Hepatocyte (in vitro differentiated cells): ENCODE results near the gene CCDC3. TPM values are rescaled to one million over a fixed set of nuclear protein-coding genes. Genes with fewer than 3 reads are reported as not detected.

Experiments used
- DNase-seq: peaks from one replicate; pipeline ENCODE4 v3.0.0-alpha.2; 2016; ENCODE audit warnings: low spot score
- H2AFZ ChIP-seq: fragments of 200-600 bp; sonication (generic); 2 replicates; pipeline ENCODE4 v1.6.0; 2016; ENCODE audit warnings: antibody characterized with exemption, mild to moderate bottlenecking
- H3K27ac ChIP-seq: fragments of 200-600 bp; sonication (generic); 2 replicates; pipeline ENCODE4 v1.5.1; 2016; ENCODE audit warnings: mild to moderate bottlenecking
- H3K27me3 ChIP-seq: fragments of 200-600 bp; sonication (generic); 2 replicates; pipeline ENCODE4 v1.6.1; 2016
- H3K36me3 ChIP-seq: fragments of 200-600 bp; sonication (generic); replicated peaks from 2 replicates; pipeline ENCODE4 v1.5.1; 2016; ENCODE audit warnings: low read depth; ENCODE audit not compliant: insufficient read depth
- H3K4me1 ChIP-seq: fragments of 200-600 bp; sonication (generic); 2 replicates; pipeline ENCODE4 v1.5.1; 2016; ENCODE audit warnings: mild to moderate bottlenecking, moderate library complexity; ENCODE audit not compliant: insufficient read depth
- H3K4me2 ChIP-seq: fragments of 200-600 bp; sonication (generic); 2 replicates; pipeline ENCODE4 v1.6.0; 2016
- H3K4me3 ChIP-seq: fragments of 200-600 bp; sonication (generic); 2 replicates; pipeline ENCODE4 v1.5.1; 2016; ENCODE audit warnings: mild to moderate bottlenecking
- H3K79me2 ChIP-seq: fragments of 200-600 bp; sonication (generic); 2 replicates; pipeline ENCODE4 v1.6.0; 2017; ENCODE audit warnings: mild to moderate bottlenecking
- H3K9me2 ChIP-seq: fragments of 200-600 bp; sonication (generic); replicated peaks from 2 replicates; pipeline ENCODE4 v1.6.0; 2017; ENCODE audit warnings: mild to moderate bottlenecking; ENCODE audit not compliant: insufficient read depth
- H3K9me3 ChIP-seq: fragments of 200-600 bp; sonication (generic); 2 replicates; pipeline ENCODE4 v1.5.1; 2016; ENCODE audit warnings: low read depth, mild to moderate bottlenecking
- H4K20me1 ChIP-seq: fragments of 200-600 bp; sonication (generic); 2 replicates; pipeline ENCODE4 v1.6.0; 2016; ENCODE audit warnings: mild to moderate bottlenecking; ENCODE audit not compliant: insufficient read depth, poor library complexity, severe bottlenecking
- EZH2 ChIP-seq: fragments of 200-600 bp; sonication (generic); IDR thresholded peaks from 2 replicates; pipeline ENCODE4 v1.6.1; 2016; ENCODE audit warnings: antibody characterized with exemption, mild to moderate bottlenecking, borderline replicate concordance
- EZH2phosphoT487 ChIP-seq: fragments of 200-600 bp; sonication (generic); IDR thresholded peaks from one replicate; pipeline ENCODE4 v1.6.1; 2018; ENCODE audit warnings: antibody characterized with exemption, mild to moderate bottlenecking, low read depth, moderate library complexity; ENCODE audit not compliant: unreplicated experiment, severe bottlenecking
- WGBS: methylation state at CpG from one replicate; pipeline ENCODE4 v1.1.6; 2016; ENCODE audit warnings: low lambda C conversion rate; ENCODE audit errors: missing lambda C conversion rate; 5-methylcytosine and 5-hydroxymethylcytosine counted together
- polyA plus RNA-seq: library from polyadenylated mRNA; unstranded; fragments of >200 nt; fragmentation: Nextera tagmentation; extraction: Ambion mirVana; gene quantifications from 2 replicates; pipeline ENCODE4 v1.2.1, GENCODE V29; 2016
- total RNA-seq: library from RNA; depleted of rRNA; stranded (reverse); fragments of >200 nt; gene quantifications from 2 replicates; pipeline ENCODE4 v1.2.3, GENCODE V29; 2014
- TF ChIP-seq, protein P1 (sequence below): fragments of 200-600 bp; sonication (generic); IDR thresholded peaks from 2 replicates; pipeline ENCODE4 v1.5.1; 2016; ENCODE audit warnings: antibody characterized with exemption, mild to moderate bottlenecking; ENCODE audit not compliant: poor library complexity

Gene CCDC3
- total and polyA plus RNA-seq, 2 experiments from 2014 or later = 10.4 to 10.5 TPM

- H3K27ac ChIP-seq = no peak overlapping the region
These were observed 92.2 kb downstream of the CCDC3 start for GRCh38 chr10:12909182-12909835.

DNA sequence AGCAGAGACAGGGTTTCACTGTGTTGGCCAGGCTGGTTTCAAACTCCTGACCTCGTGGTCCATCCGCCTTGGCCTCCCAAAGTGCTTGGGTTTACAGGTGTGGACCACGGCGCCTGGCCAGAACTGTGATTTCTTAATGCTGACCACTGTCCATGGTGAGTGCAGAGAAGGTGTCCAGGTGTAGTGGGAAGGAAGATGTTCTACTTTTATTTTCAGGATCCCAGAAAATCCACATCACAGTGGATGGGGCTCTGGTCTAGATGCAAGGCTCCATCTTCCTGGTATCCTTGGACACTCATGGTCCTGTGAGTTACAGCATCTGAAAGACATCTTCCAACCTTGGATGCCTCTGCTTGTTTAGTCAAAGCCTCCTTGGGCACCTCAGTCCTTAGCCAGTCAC, 92.7 kb downstream of the CCDC3 start:
- Histone ChIP-seq H3K9me3 (no peaks in the 10 kb centered on the region), H3K4me2 (no peak overlapping the region), H3K9me2 (no peaks in the 10 kb centered on the region), H3K4me1 (no peaks in the 10 kb centered on the region), H3K4me3 (no peak overlapping the region), H3K79me2 (no peaks in the 10 kb centered on the region), H3K36me3 (no peaks in the 10 kb centered on the region), H3K27me3 (no peaks in the 10 kb centered on the region), H2AFZ (no peak overlapping the region), H4K20me1 (no peaks in the 10 kb centered on the region), H3K27ac (no peak overlapping the region)
- WGBS = 92% methylated on average over 4 of the region's 4 CpGs
- TF ChIP-seq, protein P1, sequence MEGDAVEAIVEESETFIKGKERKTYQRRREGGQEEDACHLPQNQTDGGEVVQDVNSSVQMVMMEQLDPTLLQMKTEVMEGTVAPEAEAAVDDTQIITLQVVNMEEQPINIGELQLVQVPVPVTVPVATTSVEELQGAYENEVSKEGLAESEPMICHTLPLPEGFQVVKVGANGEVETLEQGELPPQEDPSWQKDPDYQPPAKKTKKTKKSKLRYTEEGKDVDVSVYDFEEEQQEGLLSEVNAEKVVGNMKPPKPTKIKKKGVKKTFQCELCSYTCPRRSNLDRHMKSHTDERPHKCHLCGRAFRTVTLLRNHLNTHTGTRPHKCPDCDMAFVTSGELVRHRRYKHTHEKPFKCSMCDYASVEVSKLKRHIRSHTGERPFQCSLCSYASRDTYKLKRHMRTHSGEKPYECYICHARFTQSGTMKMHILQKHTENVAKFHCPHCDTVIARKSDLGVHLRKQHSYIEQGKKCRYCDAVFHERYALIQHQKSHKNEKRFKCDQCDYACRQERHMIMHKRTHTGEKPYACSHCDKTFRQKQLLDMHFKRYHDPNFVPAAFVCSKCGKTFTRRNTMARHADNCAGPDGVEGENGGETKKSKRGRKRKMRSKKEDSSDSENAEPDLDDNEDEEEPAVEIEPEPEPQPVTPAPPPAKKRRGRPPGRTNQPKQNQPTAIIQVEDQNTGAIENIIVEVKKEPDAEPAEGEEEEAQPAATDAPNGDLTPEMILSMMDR = no peak
- TF ChIP-seq EZH2phosphoT487 (no peak), EZH2 (no peak)
- DNase-seq = no peak

More at GRCh38 chr10:12909182-12909835, 92.2 kb downstream of the CCDC3 start:
- 95% methylated on average over 9 of the region's 9 CpGs for WGBS
- H3K4me3 ChIP-seq = no peak overlapping the region
- TF ChIP-seq, protein P1 = no peak
- TF ChIP-seq EZH2phosphoT487 = no peak
- no peak for TF ChIP-seq EZH2
- no peak overlapping the region for H3K4me2 ChIP-seq
- no peaks in the 10 kb centered on the region for H3K27me3 ChIP-seq
- no peaks in the 10 kb centered on the region for H3K36me3 ChIP-seq
- no peak overlapping the region for H2AFZ ChIP-seq
- no peaks in the 10 kb centered on the region for H3K9me3 ChIP-seq
- no peak for DNase-seq
- no peaks in the 10 kb centered on the region for H3K9me2 ChIP-seq
- H3K4me1 ChIP-seq = no peaks in the 10 kb centered on the region
- no peaks in the 10 kb centered on the region for H4K20me1 ChIP-seq
- no peaks in the 10 kb centered on the region for H3K79me2 ChIP-seq

- Histone ChIP-seq H3K9me2 (no peaks in the 10 kb centered on the region), H3K9me3 (no peaks in the 10 kb centered on the region), H3K4me1 (no peaks in the 10 kb centered on the region), H3K27ac (no peak overlapping the region), H3K4me2 (no peak overlapping the region), H3K27me3 (no peaks in the 10 kb centered on the region), H3K4me3 (no peak overlapping the region), H3K79me2 (no peaks in the 10 kb centered on the region), H3K36me3 (no peaks in the 10 kb centered on the region), H4K20me1 (no peaks in the 10 kb centered on the region), H2AFZ (no peak overlapping the region)
- peak; percentile 15 for DNase-seq
- TF ChIP-seq, protein P1 = no peak
- TF ChIP-seq EZH2phosphoT487 = no peak
- TF ChIP-seq EZH2 = no peak
- 80% methylated on average over 4 of the region's 4 CpGs for WGBS
These were observed 93.9 kb downstream of the CCDC3 start for GRCh38 chr10:12907656-12908055.
